Endometrial microvascular endothelial cells (primary cell): ENCODE measurements around the gene TOMM20. TPM values are rescaled to one million over a fixed set of nuclear protein-coding genes. Genes with fewer than 3 reads are reported as not detected.

Experiments
- in situ Hi-C: cut with HindIII; loops from 2 replicates; pipeline ENCODE4 v1.10.0; 2017; ENCODE audit warnings: low sequenced_read_pairs, low pct_unique_long_range_greater_than_20kb; ENCODE audit errors: inconsistent ontology term
- total RNA-seq: library from RNA; depleted of rRNA; stranded (reverse); fragments of >200 nt; gene quantifications from one replicate; pipeline ENCODE4 v1.2.3, GENCODE V29; 2015; ENCODE audit errors: inconsistent ontology term

Gene TOMM20
- total RNA-seq, 1 donor from 2014 or later: 80.5 TPM

GRCh38 chr1:235073968-235074522 is 54.6 kb downstream of the TOMM20 start:
- in situ Hi-C loops: loop anchor here (10.0 kb wide), 4 partner anchors 99 to 459 kb away; partner anchors contain the start of gene IRF2BP2

DNA sequence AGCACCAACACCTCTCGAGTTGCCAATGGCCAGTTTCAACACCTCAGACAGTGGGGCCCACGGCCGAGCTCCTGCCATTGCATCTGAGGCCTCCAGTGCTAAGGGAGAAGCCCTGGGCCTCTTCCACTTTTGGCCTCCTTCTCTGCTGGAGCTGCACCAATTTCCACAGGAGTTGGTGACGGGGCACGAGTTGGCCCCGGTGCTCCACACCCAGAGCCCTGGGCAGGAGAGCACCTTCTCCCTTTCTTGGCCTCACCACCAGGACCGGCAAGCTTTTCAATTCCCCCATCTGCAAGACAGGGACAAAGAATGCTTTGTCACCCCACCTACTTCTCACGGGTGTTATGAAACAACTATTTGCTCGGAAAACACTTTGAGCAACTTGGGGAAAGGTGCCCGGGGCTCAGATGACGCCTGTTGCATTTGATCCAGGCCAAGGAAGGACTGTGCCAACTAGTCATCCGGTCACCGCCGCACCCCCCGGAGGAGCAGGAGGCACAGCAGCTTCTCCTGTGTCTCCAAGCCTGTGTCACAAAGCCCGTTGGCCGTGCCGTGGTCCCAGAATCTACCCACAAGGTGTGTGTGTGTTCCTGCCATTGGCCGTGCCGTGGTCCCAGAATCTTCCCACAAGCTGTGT is 55.2 kb downstream of the TOMM20 start:
- in situ Hi-C loops: loop anchor here (10.0 kb wide), 4 partner anchors 99 to 459 kb away; partner anchors contain the start of gene IRF2BP2

GRCh38 chr1:235072577-235072976 is 56.1 kb downstream of the TOMM20 start:
- in situ Hi-C loops: loop anchor here (10.0 kb wide), 4 partner anchors 98 to 458 kb away; partner anchors contain the start of gene IRF2BP2

DNA sequence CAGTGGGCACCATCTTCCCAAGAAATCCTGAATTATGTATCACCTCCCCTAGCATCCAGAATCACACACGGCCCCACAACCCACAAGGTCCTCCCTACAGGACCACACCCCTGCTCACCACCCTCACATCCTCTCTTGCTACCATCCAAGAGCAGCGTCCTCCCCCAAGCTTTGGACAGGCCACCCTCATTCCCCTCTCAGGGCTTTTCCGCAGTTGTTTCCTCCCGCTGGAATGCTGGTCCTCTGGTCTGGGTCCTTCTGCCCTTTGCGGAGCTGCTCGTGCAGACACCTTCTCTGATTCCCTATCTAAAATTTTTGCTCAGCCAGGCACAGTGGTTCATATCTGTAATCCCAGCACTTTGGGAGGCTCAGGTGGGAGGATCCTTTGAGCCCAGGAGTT is 56.5 kb downstream of the TOMM20 start:
- in situ Hi-C loops: loop anchor here (10.0 kb wide), 4 partner anchors 97 to 457 kb away; partner anchors contain the start of gene IRF2BP2

GRCh38 chr1:235070819-235071218 is 57.8 kb downstream of the TOMM20 start:
- in situ Hi-C loops: loop anchor here (10.0 kb wide), 4 partner anchors 96 to 456 kb away; partner anchors contain the start of gene IRF2BP2

GRCh38 chr1:235069577-235070563 is 58.8 kb downstream of the TOMM20 start:
- in situ Hi-C loops: loop anchor here (10.0 kb wide), 4 partner anchors 95 to 455 kb away; partner anchors contain the start of gene IRF2BP2

- in situ Hi-C loops: no loop called here
These were observed 59.5 kb downstream of the TOMM20 start for GRCh38 chr1:235069176-235069575.

DNA sequence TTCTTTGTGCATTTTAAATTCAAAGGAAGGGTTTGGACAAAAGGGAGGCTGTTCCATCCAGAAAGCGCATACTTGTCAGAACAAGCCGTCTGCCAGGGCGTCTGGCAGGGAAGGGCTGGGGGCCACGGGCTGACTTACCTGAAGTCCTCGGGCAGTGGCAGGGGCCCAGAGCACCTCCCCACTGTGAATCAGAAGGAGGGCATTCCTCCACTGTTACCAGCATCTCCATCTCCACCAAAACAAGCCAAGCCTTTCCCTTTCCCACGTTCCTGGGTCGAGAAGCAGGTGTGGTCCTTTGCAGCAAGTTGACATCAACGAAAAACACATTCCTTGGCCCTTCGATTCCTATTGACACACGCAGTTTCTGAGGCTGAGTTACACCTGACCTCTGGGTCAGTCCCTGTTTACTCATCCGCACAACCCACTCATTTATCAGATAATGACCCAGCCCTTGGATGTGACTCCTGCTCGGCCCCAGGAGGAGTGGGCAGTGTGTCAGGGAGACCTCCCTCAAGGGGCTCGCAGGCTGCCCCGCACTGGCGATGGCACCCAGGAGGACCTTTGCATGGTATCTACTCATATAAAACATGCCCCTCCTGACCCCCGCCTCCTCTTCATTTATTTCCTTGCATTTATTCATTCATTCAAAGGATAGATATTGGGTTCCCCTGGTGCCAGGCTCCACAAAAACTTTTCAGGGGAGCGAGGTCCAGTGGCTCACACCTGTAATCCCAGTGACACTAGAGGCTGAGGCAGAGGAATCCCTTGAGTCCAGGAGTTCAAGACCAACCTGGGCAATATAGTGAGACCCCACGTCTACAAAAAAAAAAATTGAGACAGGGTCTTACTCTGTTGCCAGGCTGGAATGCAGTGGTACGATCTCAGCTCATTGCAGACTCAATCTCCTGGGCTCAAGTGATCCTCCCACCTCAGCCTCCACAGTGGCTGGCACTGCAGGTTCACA is 60.2 kb downstream of the TOMM20 start:
- in situ Hi-C loops: no loop called here

DNA sequence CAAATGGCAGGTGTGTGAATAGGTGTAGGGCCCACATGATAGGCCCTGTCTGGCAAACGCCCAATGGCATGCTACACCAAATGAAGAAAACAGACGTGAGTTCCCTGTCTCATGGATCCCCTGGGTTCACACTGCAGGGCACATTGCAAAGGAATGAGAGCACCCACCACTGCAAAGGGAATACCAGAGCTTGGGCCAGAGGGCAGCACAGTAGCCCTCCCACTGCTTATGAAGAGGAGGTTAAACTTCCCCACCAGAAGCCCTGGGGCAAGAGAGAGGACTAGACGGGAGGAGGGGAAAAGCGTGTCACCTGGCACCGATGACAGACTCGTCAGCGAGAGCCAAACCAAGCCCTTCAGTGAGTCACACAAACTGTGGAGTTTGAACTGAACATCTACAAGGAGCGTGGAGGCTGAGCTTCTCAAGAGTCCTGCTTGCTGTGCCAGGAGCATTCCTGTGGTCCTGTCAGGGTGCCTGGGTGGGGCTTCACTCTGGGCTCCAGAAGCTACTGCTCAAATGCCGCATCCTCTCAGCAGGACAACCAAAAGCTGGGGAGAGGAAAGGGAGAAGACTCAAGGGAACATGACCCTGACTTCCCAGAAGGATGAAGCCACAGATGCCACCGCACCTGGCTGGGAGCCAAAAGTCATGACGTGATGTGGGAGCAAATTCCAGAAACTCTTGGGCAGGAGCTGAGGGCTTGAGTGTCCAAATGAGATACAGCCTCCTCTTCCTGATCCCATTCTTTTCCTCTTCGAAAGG is 61.1 kb downstream of the TOMM20 start:
- in situ Hi-C loops: no loop called here

GRCh38 chr1:235063068-235063765 is 65.4 kb downstream of the TOMM20 start:
- in situ Hi-C loops: no loop called here

GRCh38 chr1:235060607-235061470 is 67.8 kb downstream of the TOMM20 start:
- in situ Hi-C loops: no loop called here

Other genes starting within 250 kb of the TOMM20 start
- gene RBM34, start 32.4 kb upstream of the TOMM20 start, total RNA-seq: 117 TPM
- 13.8 TPM for gene ARID4B, start 199.3 kb upstream of the TOMM20 start, total RNA-seq
- gene GGPS1, start 199.7 kb upstream of the TOMM20 start, total RNA-seq: 20.8 TPM
- gene TBCE, start 238.6 kb upstream of the TOMM20 start, total RNA-seq: 50.9 TPM